Measurements from ENCODE around the gene PLCH2. TPM values are rescaled to one million over a fixed set of nuclear protein-coding genes. Genes with fewer than 3 reads are reported as not detected.

The PLCH2 gene
- total RNA-seq, 2 donors from 2014 or later, result 5.5 to 6.9 TPM

DNA sequence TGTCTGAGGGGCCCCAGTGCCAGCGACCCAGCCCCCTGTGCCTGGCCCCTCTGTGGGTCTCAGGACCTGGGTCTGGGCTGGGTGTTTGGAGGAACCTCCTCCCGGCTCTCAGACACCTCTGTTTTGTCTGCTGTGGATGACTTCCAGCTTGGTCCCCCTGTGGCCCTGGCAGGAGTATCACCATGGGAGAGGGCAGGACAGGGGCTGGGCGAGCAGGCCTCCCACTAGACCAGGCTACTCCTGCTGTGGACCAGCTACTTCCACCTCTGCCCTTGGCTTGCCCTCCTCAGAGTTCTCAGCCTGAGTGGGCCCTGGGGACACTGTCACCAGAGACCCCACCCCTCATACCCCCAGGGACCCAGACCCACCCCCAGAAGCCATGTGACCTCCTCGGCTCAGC, 21.8 kb downstream of the PLCH2 start:
- Mint-ChIP-seq H3K27ac (no peak overlapping the region), H3K27me3 (no peaks in the 10 kb centered on the region), H3K4me3 (no peak overlapping the region), H3K9me3 (no peaks in the 10 kb centered on the region), H3K36me3 (no peaks in the 10 kb centered on the region), H3K4me1 (ENCODE audit: low read depth in 2 of 2) (peaks cover 21 to 25% of the 10 kb centered on the region in 2 donors)
- ATAC-seq, result no peak
- DNase-seq (ENCODE audit: low spot score), result no peak

DNA sequence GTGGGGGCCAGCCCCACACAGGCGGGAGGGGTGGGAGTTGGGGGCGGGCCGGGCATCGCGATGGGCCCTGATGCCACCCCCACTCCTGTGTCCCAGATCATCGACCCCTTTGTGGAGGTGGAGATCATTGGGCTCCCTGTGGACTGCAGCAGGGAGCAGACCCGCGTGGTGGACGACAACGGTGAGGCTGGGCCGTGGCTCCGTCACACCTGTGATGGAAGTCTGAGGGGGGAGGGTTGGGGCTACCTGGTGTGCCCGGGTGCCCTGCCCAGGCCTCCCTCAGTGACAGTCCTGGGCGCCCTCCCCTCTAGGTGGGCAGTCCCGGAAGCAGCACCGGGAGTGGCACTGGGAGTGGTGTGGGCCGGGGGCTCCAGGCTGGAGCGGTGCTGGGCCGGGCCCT, 22.6 kb downstream of the PLCH2 start:
- Mint-ChIP-seq H3K27ac (no peak overlapping the region), H3K36me3 (no peaks in the 10 kb centered on the region)

DNA sequence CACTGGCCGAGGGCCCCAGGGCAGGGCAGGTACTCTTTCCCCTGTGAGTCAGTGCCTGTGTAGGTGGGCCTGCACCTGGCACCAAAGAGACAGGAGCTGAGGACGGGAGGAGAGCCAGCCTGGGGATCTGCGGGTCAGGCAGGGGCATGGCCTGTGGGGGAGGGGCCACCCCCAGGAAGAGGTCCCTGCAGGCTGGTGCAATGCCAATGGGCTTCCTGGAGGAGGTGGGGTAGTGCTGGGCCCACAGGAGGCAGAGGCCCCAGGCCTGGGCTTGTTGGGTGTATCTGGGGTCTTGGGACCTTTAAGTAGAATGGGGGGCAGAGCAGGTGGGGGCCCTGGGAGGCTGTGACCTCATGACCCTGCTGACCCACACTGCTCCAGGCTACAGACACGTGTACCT, 23.2 kb downstream of the PLCH2 start:
- Mint-ChIP-seq H3K4me1 (ENCODE audit: low read depth in 2 of 2) (peaks cover 12% of the 10 kb centered on the region in 2 donors), H3K27ac (peak overlapping the region in 1 of 2 donors; percentile 49), H3K36me3 (no peaks in the 10 kb centered on the region), H3K4me3 (no peak overlapping the region), H3K27me3 (no peaks in the 10 kb centered on the region), H3K9me3 (no peaks in the 10 kb centered on the region)
- DNase-seq (ENCODE audit: low spot score) (no peak), ATAC-seq (no peak)

More for the DNA sequence above, 22.6 kb downstream of the PLCH2 start:
- no peak for ATAC-seq
- H3K4me3 Mint-ChIP-seq, result no peak overlapping the region
- H3K4me1 Mint-ChIP-seq (ENCODE audit: low read depth in 2 of 2), result peaks cover 18 to 19% of the 10 kb centered on the region in 2 donors
- no peaks in the 10 kb centered on the region for H3K27me3 Mint-ChIP-seq
- no peak for DNase-seq (ENCODE audit: low spot score)
- no peaks in the 10 kb centered on the region for H3K9me3 Mint-ChIP-seq

DNA sequence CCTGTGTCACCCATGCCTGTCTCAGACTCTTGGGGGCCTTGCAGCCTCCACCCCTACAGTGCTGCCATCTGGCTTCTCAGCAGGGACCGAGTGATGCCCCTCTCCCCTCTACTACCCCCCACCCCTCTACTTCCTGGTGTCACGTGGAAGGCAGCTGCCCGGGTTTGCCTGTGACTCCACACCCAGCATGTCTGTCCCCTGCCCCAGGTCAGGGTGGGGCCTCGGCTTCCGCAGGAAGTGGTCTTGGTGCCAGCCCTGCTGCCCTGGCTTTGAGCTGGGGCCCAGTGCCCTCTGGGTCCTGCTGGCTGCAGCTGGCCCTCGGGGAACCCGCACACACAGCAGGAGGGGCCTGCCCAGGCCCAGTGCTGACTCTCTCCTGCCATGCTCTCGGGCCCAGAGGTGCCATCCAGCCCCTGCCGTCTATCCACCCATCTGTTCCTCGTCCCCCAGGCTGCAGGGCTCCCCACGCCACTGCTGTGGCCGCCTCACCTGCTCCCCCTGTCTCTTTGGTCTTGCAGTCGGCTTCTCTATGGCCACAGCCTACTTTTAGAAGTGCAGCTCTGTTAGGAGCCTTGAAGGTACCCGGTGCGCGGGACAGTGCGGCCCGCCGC, 24.0 kb downstream of the PLCH2 start:
- DNase-seq (ENCODE audit: low spot score) (no peak), ATAC-seq (peak; percentile 33 to 65)
- Mint-ChIP-seq H3K27me3 (no peaks in the 10 kb centered on the region), H3K9me3 (no peaks in the 10 kb centered on the region), H3K27ac (peak overlapping the region; percentile 49 to 80), H3K36me3 (no peaks in the 10 kb centered on the region), H3K4me3 (peak overlapping the region; percentile 52), H3K4me1 (ENCODE audit: low read depth in 2 of 2) (peaks cover 11 to 12% of the 10 kb centered on the region in 2 donors)

DNA sequence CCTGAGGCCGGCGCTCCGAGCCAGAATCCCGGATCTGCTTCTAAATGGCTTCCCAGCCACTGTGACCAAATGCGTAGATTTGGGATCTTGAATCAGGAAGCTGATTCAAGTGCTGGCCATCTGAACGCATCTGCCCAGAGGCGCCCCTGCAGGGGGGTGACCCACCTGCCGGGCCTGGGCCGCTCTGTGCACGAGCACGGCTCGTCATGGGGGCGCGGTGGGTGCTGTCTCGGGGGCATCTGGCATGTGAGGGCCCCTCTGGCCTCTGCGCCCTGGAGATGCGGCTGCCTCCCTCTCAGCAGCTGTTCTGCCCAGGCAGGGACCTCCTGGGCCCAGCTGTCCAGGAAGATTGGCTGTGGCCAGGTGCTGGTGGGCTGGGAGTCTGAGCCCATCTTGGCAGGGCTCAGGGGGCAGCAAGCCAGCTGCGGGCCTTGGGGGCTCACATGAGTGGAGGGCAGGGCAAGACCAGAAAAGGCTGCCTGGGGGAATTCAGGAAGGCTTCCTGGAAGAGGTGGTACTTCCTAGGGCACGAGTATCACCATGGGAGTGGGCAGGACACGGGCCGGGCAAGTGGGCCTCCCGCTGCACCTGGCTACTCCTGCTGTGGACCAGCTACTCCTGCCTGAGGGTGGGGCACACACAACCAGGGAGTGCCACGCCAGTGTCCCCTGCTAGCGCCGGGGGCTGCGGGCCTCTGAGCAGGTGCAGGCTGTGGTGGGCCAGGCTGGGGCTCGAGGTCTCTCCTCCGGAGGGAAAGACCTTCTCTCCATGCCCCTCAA, 25.1 kb downstream of the PLCH2 start:
- Mint-ChIP-seq H3K27me3 (no peaks in the 10 kb centered on the region), H3K27ac (no peak overlapping the region), H3K36me3 (no peaks in the 10 kb centered on the region), H3K4me3 (no peak overlapping the region), H3K9me3 (no peaks in the 10 kb centered on the region), H3K4me1 (ENCODE audit: low read depth in 2 of 2) (peaks cover 6 to 8% of the 10 kb centered on the region in 2 donors)
- DNase-seq (ENCODE audit: low spot score) (no peak), ATAC-seq (no peak)

DNA sequence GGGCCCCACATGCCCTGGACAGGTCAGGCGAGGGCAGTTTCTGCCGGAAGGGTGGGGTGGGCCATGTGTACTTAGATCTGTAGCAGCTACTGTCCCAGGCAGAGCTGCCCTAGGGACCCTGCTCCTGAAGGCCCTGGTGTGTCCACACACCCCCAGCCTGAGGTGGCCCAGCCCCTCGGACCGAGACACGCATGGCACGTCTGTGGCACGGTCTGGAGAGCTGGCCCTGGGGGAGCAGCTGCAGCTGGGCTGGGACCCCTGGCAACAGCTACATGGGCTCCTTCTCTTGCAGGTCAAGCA, 25.7 kb downstream of the PLCH2 start:
- H3K27ac Mint-ChIP-seq, result no peak overlapping the region

DNA sequence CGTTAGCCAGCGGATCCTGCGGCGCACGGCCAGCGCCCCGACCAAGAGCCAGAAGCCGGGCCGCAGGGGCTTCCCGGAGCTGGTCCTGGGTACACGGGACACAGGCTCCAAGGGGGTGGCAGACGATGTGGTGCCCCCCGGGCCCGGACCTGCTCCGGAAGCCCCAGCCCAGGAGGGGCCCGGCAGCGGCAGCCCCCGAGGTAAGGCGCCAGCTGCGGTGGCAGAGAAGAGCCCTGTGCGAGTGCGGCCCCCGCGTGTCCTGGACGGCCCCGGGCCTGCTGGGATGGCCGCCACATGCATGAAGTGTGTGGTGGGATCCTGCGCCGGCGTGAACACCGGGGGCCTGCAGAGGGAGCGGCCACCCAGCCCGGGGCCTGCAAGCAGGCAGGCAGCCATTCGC, 26.1 kb downstream of the PLCH2 start:
- no peak overlapping the region for H3K27ac Mint-ChIP-seq
- H3K36me3 Mint-ChIP-seq, result no peaks in the 10 kb centered on the region
- DNase-seq (ENCODE audit: low spot score) (no peak), ATAC-seq (no peak)
- H3K9me3 Mint-ChIP-seq, result no peaks in the 10 kb centered on the region
- no peak overlapping the region for H3K4me3 Mint-ChIP-seq
- H3K4me1 Mint-ChIP-seq (ENCODE audit: low read depth in 2 of 2), result peaks cover 4 to 6% of the 10 kb centered on the region in 2 donors
- H3K27me3 Mint-ChIP-seq, result no peaks in the 10 kb centered on the region

More for the DNA sequence above, 25.7 kb downstream of the PLCH2 start:
- Mint-ChIP-seq H3K9me3 (no peaks in the 10 kb centered on the region), H3K27me3 (no peaks in the 10 kb centered on the region), H3K4me3 (no peak overlapping the region), H3K4me1 (ENCODE audit: low read depth in 2 of 2) (peaks cover 4 to 6% of the 10 kb centered on the region in 2 donors), H3K36me3 (no peaks in the 10 kb centered on the region)
- ATAC-seq, result no peak
- no peak for DNase-seq (ENCODE audit: low spot score)

DNA sequence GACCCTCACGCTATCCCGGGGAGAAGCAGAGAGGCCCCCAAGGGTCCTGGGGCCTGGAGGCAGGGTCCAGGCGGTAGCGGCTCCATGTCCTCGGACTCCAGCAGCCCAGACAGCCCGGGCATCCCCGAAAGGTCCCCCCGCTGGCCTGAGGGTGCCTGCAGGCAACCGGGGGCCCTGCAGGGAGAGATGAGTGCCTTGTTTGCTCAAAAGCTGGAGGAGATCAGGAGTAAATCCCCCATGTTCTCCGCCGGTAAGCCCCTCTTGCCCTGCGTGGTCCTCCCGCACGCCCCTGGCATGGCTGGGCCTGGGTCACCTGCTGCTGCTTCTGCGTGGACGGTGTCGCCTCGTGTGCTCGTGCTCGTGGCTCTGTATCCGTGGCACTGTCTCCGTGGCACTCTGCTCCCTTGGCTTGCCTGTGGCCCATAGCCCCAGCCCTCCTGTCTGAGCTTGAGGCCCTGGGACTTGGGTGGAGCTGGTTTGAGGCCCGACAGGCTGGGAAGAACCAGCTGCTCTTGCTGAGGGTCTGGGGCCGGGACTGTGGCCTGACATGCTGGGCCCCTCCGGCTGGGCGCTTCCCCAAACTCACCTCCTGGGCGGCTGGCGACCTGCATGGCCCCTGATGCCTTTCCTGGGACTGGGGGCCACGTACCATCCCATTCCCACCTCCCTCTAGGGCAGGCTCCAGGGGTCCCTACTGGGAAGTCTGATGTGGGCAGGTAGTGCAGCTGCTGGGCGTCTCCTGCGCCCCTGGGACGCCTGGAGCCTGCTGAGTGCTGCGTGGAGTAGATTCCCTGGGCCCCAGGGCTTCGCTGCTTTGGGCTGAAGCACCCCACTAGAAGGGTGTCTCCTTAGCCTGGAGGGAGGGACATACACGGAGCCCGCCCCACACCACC, 26.8 kb downstream of the PLCH2 start:
- no peaks in the 10 kb centered on the region for H3K9me3 Mint-ChIP-seq
- H3K4me3 Mint-ChIP-seq, result no peak overlapping the region
- peaks cover 4 to 6% of the 10 kb centered on the region in 2 donors for H3K4me1 Mint-ChIP-seq (ENCODE audit: low read depth in 2 of 2)
- no peak overlapping the region for H3K27ac Mint-ChIP-seq
- ATAC-seq (no peak), DNase-seq (ENCODE audit: low spot score) (no peak)
- H3K36me3 Mint-ChIP-seq, result no peaks in the 10 kb centered on the region
- H3K27me3 Mint-ChIP-seq, result no peaks in the 10 kb centered on the region

DNA sequence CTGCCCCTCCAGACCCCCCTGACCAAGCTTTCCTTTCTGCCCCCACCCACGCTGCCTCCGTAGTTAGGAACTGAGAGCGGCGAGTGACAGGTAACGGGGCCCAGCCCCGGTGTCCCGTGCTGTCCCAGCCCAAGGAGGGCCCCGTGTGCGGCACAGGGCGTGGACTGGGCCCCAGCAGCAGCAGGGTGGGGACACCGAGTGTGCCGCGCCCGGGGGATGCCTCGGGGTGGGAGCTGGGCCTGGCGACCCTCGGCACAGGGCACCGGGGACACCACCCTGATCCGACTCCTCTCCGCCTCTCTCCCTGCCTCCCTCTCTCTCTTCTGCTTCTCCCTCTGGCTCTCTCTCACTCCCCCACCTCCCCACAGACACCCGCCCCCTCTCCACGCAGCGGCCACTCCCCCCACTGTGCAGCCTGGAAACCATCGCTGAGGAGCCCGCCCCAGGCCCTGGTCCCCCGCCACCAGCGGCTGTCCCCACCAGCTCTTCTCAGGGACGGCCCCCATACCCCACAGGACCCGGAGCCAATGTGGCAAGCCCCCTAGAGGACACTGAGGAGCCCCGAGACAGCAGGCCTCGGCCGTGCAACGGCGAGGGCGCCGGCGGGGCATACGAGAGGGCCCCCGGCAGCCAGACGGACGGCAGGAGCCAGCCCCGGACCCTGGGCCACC, 27.6 kb downstream of the PLCH2 start:
- DNase-seq (ENCODE audit: low spot score) (no peak), ATAC-seq (no peak)
- Mint-ChIP-seq H3K27me3 (no peaks in the 10 kb centered on the region), H3K9me3 (no peaks in the 10 kb centered on the region), H3K36me3 (no peaks in the 10 kb centered on the region), H3K27ac (no peak overlapping the region), H3K4me3 (no peak overlapping the region), H3K4me1 (ENCODE audit: low read depth in 2 of 2) (peaks cover 4 to 6% of the 10 kb centered on the region in 2 donors)

DNA sequence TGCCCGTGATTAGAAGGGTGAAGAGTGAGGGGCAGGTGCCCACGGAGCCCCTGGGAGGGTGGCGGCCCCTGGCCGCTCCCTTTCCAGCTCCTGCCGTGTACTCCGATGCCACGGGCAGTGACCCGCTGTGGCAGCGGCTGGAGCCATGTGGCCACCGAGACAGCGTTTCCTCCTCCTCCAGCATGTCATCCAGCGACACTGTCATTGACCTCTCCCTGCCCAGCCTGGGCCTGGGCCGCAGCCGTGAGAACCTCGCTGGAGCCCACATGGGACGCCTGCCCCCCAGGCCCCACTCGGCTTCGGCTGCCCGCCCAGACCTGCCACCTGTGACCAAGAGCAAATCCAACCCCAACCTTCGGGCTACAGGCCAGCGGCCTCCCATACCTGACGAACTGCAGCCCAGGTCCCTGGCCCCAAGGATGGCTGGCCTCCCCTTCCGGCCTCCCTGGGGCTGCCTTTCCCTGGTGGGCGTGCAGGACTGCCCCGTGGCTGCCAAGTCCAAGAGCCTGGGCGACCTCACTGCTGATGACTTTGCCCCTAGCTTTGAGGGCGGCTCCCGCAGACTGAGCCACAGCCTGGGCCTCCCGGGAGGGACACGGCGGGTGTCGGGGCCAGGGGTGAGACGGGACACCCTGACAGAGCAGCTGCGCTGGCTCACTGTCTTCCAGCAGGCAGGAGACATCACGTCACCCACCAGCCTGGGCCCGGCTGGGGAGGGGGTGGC, 28.3 kb downstream of the PLCH2 start:
- DNase-seq (ENCODE audit: low spot score) (no peak), ATAC-seq (no peak)
- peaks cover 4 to 6% of the 10 kb centered on the region in 2 donors for H3K4me1 Mint-ChIP-seq (ENCODE audit: low read depth in 2 of 2)
- H3K27me3 Mint-ChIP-seq, result no peaks in the 10 kb centered on the region
- H3K4me3 Mint-ChIP-seq, result no peak overlapping the region
- H3K9me3 Mint-ChIP-seq, result no peaks in the 10 kb centered on the region
- H3K36me3 Mint-ChIP-seq, result no peaks in the 10 kb centered on the region
- H3K27ac Mint-ChIP-seq, result no peak overlapping the region

DNA sequence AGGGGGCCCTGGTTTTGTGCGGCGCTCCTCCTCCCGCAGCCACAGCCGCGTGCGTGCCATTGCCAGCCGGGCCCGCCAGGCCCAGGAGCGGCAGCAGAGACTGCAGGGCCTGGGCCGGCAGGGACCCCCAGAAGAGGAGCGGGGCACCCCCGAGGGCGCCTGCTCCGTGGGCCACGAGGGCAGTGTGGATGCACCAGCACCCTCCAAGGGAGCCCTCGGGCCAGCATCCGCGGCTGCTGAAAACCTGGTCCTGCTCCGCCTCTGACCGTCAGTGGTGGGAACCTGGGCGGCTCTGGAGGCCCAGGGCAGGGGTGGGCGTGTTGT, 28.8 kb downstream of the PLCH2 start:
- peaks cover 4 to 6% of the 10 kb centered on the region in 2 donors for H3K4me1 Mint-ChIP-seq (ENCODE audit: low read depth in 2 of 2)
- H3K27me3 Mint-ChIP-seq, result no peaks in the 10 kb centered on the region
- ATAC-seq (no peak), DNase-seq (ENCODE audit: low spot score) (no peak)
- no peaks in the 10 kb centered on the region for H3K36me3 Mint-ChIP-seq
- H3K9me3 Mint-ChIP-seq, result no peaks in the 10 kb centered on the region
- H3K4me3 Mint-ChIP-seq, result no peak overlapping the region
- no peak overlapping the region for H3K27ac Mint-ChIP-seq

DNA sequence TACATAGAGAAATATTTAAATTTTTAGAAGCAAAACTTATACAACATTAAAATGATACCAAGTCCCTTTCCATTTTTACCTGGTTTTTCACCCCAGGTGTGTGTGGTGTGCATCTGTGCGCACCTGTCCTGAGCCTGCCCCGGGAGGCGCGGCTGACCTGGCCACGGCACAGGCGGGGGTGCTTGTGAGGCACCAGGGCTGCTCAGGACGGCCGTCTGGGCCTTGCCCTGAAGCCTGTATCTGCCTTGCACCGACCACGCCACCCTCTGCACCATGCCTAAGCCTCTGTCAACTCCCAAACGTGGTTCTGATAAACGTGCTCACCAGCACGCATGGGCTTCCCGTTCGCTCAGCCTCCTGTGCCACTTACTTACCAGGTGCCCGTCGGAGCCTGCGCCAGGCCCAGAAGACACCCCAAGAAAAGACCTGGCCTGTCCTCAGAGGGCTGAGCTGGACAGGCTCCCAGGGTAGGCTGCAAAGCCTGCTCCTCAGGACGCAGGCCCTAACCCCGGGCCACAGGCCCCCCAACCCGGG, 29.4 kb downstream of the PLCH2 start:
- Mint-ChIP-seq H3K27me3 (no peaks in the 10 kb centered on the region), H3K36me3 (no peaks in the 10 kb centered on the region), H3K27ac (no peak overlapping the region), H3K9me3 (no peaks in the 10 kb centered on the region), H3K4me1 (ENCODE audit: low read depth in 2 of 2) (peaks cover 0 to under 1% of the 10 kb centered on the region in 2 donors), H3K4me3 (no peak overlapping the region)
- DNase-seq (ENCODE audit: low spot score) (no peak), ATAC-seq (no peak)
